ENCODE data around the gene TFAP2A.

- TF ChIP-seq EZH2 (IDR thresholded peaks at IDR 0.05) (no peak), POLR2AphosphoS5 (IDR thresholded peaks at IDR 0.05; ENCODE audit: borderline replicate concordance, low read depth, low read length) (no peak), FOXP2 (optimal IDR thresholded peaks at IDR 0.05; ENCODE audit: control extremely low read depth, extremely low read length, insufficient read depth) (no peak)
These were observed 45.0 kb downstream of the TFAP2A start for GRCh38 chr6:10369896-10370295.
